ENCODE data around the gene PTPRA. TPM values are rescaled to one million over a fixed set of nuclear protein-coding genes. Genes with fewer than 3 reads are reported as not detected.

The PTPRA gene
- total and polyA plus RNA-seq, 9 of the 15 experiments (the other 6 are each of a cell fraction or from before 2014, with no cell fraction given): 3.4 to 80.5 (median 28.0) TPM

- TF ChIP-seq ZNF445 (CRISPR knock-in tag; IDR thresholded peaks at IDR 0.05; ENCODE audit: low read depth) (no peak), HCFC1 (IDR thresholded peaks at IDR 0.05; ENCODE audit: low read depth, low read length) (no peak)
These were observed 48.2 kb downstream of the PTPRA start (continued) for GRCh38 chr20:2921506-2921905.

- in situ Hi-C loops (cut with MboI) (no loop called here), intact Hi-C loops (cut with micrococcal nuclease) (no loop called here)
- H3K9me1 ChIP-seq (ENCODE audit: control insufficient read depth, insufficient read depth, low read length): no peaks in the 10 kb centered on the region
- H4K20me1 ChIP-seq (replicated peaks; ENCODE audit: control insufficient read depth, insufficient read depth, low read length): peaks cover 7% of the 10 kb centered on the region; the same call in 1 of the 2 replicates
- no peak overlapping the region for H3K4me2 ChIP-seq (ENCODE audit: insufficient read depth, low read length)
- no peaks in the 10 kb centered on the region for H3K4me1 ChIP-seq (replicated peaks in 1 of 2; ENCODE audit: control insufficient read depth in 2 of 2, insufficient read depth in 2 of 2, low read length in 2 of 2)
- H3K27ac ChIP-seq (ENCODE audit: extremely low read depth, low read depth, low read length): no peak overlapping the region
- ChIA-PET CTCF (ENCODE audit: low intra/inter-chr PET ratio) (no interaction called here), POLR2A (interaction anchor here (1.3 kb wide), 1 partner anchor 9 kb away, joined by 5 read pairs; no protein-coding TSS in a partner anchor)
- FAIRE-seq: no peak
- H3K27me3 ChIP-seq (ENCODE audit: control insufficient read depth in 2 of 2, insufficient read depth in 2 of 2, low read length in 2 of 2): no peaks in the 10 kb centered on the region
- no peak for ATAC-seq
- no TSS peak for BruUV-seq (replicated peaks)
- H3K9me3 ChIP-seq (replicated peaks; ENCODE audit: control insufficient read depth, insufficient read depth, low read depth, low read length): no peaks in the 10 kb centered on the region
- H2AFZ ChIP-seq (ENCODE audit: low read depth, low read length): no peak overlapping the region
- H3K79me2 ChIP-seq (ENCODE audit: control insufficient read depth, insufficient read depth, low read length): peaks cover 21% of the 10 kb centered on the region
- no peak overlapping the region for H3K9ac ChIP-seq (ENCODE audit: insufficient read depth in 1 of 2, low read depth in 2 of 2, low read length in 2 of 2)
- no peak for DNase-seq (ENCODE audit: extremely low read depth in 1 of 4, low spot score in 3 of 4)
- no peak overlapping the region for H3K4me3 ChIP-seq
- H3K36me3 ChIP-seq (ENCODE audit: control insufficient read depth, insufficient read depth, low read length): peaks cover 20% of the 10 kb centered on the region; the same call in 2 of the 3 replicates
- TF ChIP-seq THRAP3 (IDR thresholded peaks at IDR 0.05; ENCODE audit: borderline replicate concordance) (no peak), MGA (IDR thresholded peaks at IDR 0.05) (no peak), SP1 (CRISPR knock-in tag; IDR thresholded peaks at IDR 0.05) (no peak), ZNF512 (tag; IDR thresholded peaks at IDR 0.05) (no peak), ADNP (tag; IDR thresholded peaks at IDR 0.05) (no peak), C11orf30 (IDR thresholded peaks at IDR 0.05; ENCODE audit: low read depth) (no peak), ZKSCAN8 (CRISPR knock-in tag; IDR thresholded peaks at IDR 0.05) (no peak), SETDB1 (IDR thresholded peaks at IDR 0.05; ENCODE audit: low read length) (no peak)
These were observed 49.7 kb downstream of the PTPRA start for GRCh38 chr20:2922957-2923356.

All from K562 (cell line).